MCF 10A (cell line): ENCODE measurements around the gene GOLGA5. TPM values are rescaled to one million over a fixed set of nuclear protein-coding genes. Genes with fewer than 3 reads are reported as not detected.
"Not testable (repeated sequence)": the region's sequence is repeated elsewhere in the genome, so short reads cannot be mapped to it uniquely, and the experiment has no call there.

Source experiments
- BruUV-seq: library from RNA; stranded (reverse); fragments of 400-500 nt; replicated peaks from 2 replicates; lab custom pipeline; 2021; lab: Mats Ljungman, UMichigan
- CTCF ChIA-PET: fragments of 300-600 bp; sonication (Branson Sonifier 250); formaldehyde crosslinking; extraction: SDS; loops from one replicate; lab custom pipeline; 2021; ENCODE audit warnings: antibody characterized with exemption, inconsistent platforms; lab: Yijun Ruan, JAX
- POLR2A ChIA-PET: fragments of 300-600, 350-650 bp; sonication (Branson Sonifier 250); formaldehyde crosslinking; extraction: SDS; loops from one replicate; lab custom pipeline; 2020; ENCODE audit warnings: antibody characterized with exemption, inconsistent platforms; lab: Yijun Ruan, JAX
- DNase-seq: peaks from one replicate; pipeline ENCODE4 v3.0.0-alpha.2; 2018; ENCODE audit not compliant: unreplicated experiment
- H3K27ac Mint-ChIP-seq: one replicate; pipeline ENCODE4 v1.8.0; 2022; ENCODE audit warnings: mild to moderate bottlenecking, low read depth, mixed read lengths; ENCODE audit not compliant: unreplicated experiment
- H3K27me3 Mint-ChIP-seq: one replicate; pipeline ENCODE4 v1.8.0; 2022; ENCODE audit warnings: mixed read lengths; ENCODE audit not compliant: insufficient read depth, unreplicated experiment
- H3K36me3 Mint-ChIP-seq: one replicate; pipeline ENCODE4 v1.8.0; 2022; ENCODE audit warnings: mild to moderate bottlenecking, moderate library complexity, mixed read lengths; ENCODE audit not compliant: insufficient read depth, unreplicated experiment
- H3K4me1 Mint-ChIP-seq: one replicate; pipeline ENCODE4 v1.8.0; 2022; ENCODE audit warnings: mixed read lengths; ENCODE audit not compliant: insufficient read depth, unreplicated experiment
- H3K4me3 Mint-ChIP-seq: one replicate; pipeline ENCODE4 v1.8.0; 2022; ENCODE audit warnings: mild to moderate bottlenecking, moderate library complexity, mixed read lengths; ENCODE audit not compliant: unreplicated experiment
- H3K9me3 Mint-ChIP-seq: one replicate; pipeline ENCODE4 v1.8.0; 2022; ENCODE audit warnings: mixed read lengths; ENCODE audit not compliant: unreplicated experiment
- CTCF ChIP-seq: fragments of 200-600 bp; IDR thresholded peaks from one replicate; pipeline ENCODE4 v1.8.0; 2022; ENCODE audit warnings: antibody characterized with exemption, mild to moderate bottlenecking; ENCODE audit not compliant: unreplicated experiment
- intact Hi-C: fragments of 100-400 bp; cut with micrococcal nuclease; formaldehyde crosslinking; loops from 2 replicates; pipeline ENCODE4 v1.14.1; 2022
- total RNA-seq: library from RNA; stranded (reverse); gene quantifications from 2 replicates; pipeline ENCODE4 v1.2.3, GENCODE V29; 2022

Gene GOLGA5
- total RNA-seq, 1 experiment from 2014 or later = 64.8 TPM

GRCh38 chr14:92819011-92819597, 25.0 kb downstream of the GOLGA5 start:
- intact Hi-C loops = no loop called here
- ChIA-PET CTCF (no interaction called here), POLR2A (interaction anchor here (0.8 to 1.7 kb wide), 2 partner anchors 9 to 31 kb away, joined by 3 to 4 read pairs; no protein-coding TSS in a partner anchor)

GRCh38 chr14:92819680-92820535, 25.8 kb downstream of the GOLGA5 start:
- H3K27me3 Mint-ChIP-seq, DNase-seq, CTCF ChIA-PET, H3K4me3 Mint-ChIP-seq, BruUV-seq, H3K4me1 Mint-ChIP-seq, H3K27ac Mint-ChIP-seq, intact Hi-C loops, H3K9me3 Mint-ChIP-seq: not testable (repeated sequence)
- POLR2A ChIA-PET = interaction anchor here (0.8 to 1.7 kb wide), 2 partner anchors 10 to 32 kb away, joined by 3 to 4 read pairs; no protein-coding TSS in a partner anchor
- peaks cover 75% of the 10 kb centered on the region for H3K36me3 Mint-ChIP-seq

More at GRCh38 chr14:92819011-92819597, 25.0 kb downstream of the GOLGA5 start:
- Mint-ChIP-seq H3K4me3 (no peak overlapping the region), H3K4me1 (no peaks in the 10 kb centered on the region), H3K27ac (no peak overlapping the region), H3K9me3 (no peaks in the 10 kb centered on the region), H3K27me3 (no peaks in the 10 kb centered on the region), H3K36me3 (peaks cover 67% of the 10 kb centered on the region)
- no peak for DNase-seq
- no peak for TF ChIP-seq CTCF
- no TSS peak for BruUV-seq

- POLR2A ChIA-PET = interaction anchor here (1.7 kb wide), 1 partner anchor 10 kb away, joined by 3 read pairs; no protein-coding TSS in a partner anchor
- CTCF ChIA-PET, BruUV-seq, H3K27me3 Mint-ChIP-seq, intact Hi-C loops, H3K27ac Mint-ChIP-seq, H3K4me3 Mint-ChIP-seq, H3K9me3 Mint-ChIP-seq, H3K4me1 Mint-ChIP-seq, DNase-seq: not testable (repeated sequence)
- peaks cover 81% of the 10 kb centered on the region for H3K36me3 Mint-ChIP-seq
These were observed 26.4 kb downstream of the GOLGA5 start for GRCh38 chr14:92820536-92820840.

GRCh38 chr14:92830902-92831301, 36.8 kb downstream of the GOLGA5 start:
- Mint-ChIP-seq H3K27ac (no peak overlapping the region), H3K27me3 (no peaks in the 10 kb centered on the region), H3K9me3 (no peaks in the 10 kb centered on the region), H3K36me3 (peaks cover 90% of the 10 kb centered on the region), H3K4me1 (no peaks in the 10 kb centered on the region), H3K4me3 (no peak overlapping the region)
- no peak for DNase-seq
- BruUV-seq = no TSS peak
- POLR2A ChIA-PET = no interaction called here
- intact Hi-C loops = no loop called here
- CTCF ChIA-PET = no interaction called here
- TF ChIP-seq CTCF = no peak
